Ecto neural progenitor cell (in vitro differentiated cells): Measurements from ENCODE around the gene LRIG1.

Experiments used
- DNase-seq: peaks from one replicate; pipeline ENCODE4 v3.0.0-alpha.2; 2018; ENCODE audit warnings: low spot score

LRIG1 gene

DNA sequence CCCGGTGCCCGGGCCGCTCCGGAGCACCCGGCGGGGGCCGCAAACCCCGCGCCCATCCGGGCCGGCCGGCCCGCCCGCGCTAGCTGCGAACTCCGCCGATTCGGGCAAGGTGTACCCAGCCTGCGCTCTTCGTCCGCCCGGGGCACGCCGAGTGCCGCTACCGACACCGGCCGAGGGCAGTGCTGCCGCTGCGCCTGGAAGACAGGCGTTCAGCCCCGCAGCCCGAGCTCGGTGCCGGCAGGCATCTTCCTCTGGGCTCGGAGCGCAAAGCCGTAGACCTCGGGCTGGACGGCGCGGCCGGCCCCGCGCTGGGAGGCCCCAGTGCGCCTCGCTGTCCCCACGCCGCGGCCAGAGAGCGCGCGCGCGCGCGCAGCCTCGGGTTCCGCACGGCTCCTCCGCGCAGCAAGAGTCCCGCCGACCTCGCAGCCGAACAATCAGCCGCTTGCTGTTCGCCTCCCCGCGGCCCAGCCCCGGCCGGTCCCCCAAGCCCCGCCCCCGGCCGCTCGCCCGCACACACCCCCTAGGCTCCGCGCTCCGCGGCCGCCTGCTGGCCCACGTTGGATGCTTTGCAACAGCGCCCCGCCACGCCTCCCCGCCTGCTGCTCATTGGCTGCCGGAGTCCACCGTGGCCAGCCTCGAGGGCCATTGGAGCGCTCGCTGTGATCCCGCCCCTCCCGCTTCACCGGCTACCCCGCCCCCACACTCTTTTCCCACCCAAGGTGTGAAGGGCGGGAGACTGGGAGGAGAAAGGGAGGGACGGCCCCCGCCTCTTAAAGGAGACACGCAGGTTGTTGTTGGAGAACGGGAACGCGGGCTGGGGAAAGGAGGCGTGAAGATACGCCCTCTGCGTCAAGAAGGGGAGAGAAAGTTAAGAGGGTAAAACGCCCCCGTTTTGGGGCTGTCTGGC lies at the start of gene LRIG1:
Gene LRIG1 (minus strand): TSS at position 447 of the 907 bp plus-strand sequence. CDS start 615 bp downstream, outside the sequence.
- peak; percentile 100 for DNase-seq

DNA sequence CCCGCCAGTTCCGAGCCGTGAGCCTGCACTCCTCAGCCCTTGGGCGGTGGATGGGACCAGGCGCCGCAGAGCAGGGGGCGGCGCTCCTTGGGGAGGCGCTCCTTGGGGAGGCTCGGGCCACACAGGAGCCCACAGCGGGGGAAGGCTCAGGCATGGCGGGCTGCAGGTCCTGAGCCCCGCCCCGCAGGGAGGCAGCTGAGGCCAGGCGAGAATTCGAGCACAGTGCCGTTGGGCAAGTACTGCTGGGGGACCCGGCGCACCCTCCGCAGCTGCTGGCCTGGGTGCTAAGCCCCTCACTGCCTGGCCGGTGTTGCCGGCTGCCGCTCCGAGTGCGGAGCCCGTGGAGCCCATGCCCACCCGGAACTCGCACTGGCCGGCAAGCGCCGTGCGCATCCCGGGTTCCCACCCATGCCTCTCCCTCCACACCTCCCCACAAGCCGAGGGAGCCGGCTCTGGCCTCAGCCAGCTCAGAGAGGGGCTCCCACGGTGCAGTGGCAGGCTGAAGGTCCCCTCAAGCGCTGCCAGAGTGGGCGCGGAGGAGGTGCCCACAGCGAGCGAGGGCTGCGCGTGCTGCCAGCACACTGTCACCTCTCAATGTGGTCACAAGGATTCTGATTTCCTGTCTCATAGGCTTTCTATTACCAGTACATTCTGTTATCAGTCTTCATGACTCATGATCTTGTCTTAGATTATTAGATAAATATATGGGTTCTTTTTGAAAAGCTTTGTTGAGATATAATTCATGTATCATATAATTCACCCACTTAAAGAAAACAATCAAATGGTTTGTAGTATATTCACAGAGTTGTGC lies 44.0 kb upstream of the LRIG1 start:
- no peak for DNase-seq

DNA sequence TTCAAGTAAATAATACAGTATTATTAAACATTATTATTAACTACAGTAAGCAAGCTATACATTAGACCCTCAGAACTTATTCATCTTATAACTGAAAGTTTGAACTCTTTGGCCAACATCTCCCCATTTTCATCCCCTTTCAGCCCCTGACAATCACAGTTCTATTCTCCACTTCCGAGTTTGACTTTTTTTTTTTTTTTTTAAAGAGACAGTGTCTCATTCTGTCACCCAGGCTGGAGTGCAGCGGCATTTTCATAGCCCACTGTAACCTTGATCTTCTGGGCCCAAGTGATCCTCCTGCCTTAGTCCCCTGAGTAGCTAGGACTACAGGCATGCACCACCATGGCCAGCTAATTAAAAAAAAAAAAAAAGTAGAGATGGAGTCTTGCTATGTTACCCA lies 41.3 kb upstream of the LRIG1 start:
- DNase-seq: no peak

- no peak for DNase-seq
These were observed 38.7 kb upstream of the LRIG1 start for GRCh38 chr3:66539466-66539989.

GRCh38 chr3:66538390-66538789 lies 37.6 kb upstream of the LRIG1 start:
- no peak for DNase-seq

DNA sequence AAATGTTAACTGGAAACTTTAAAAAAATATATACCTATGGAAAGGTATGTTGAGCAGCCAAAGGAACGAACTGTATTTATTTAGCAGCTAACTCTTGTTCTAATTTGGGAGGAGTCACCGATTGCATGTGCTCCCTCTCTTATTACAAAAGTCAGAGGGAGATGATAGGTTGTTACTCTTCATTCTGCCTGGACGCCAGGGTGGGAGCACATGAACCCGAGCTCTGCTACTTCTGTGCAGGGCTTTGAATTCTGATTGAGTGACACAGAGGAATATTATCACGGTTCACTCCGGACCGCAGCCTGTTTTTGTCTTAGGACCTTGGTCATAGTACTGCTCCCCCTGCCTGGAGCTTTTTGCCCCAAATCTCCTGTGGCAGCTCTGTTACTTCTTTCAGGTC lies 36.9 kb upstream of the LRIG1 start:
- no peak for DNase-seq

DNA sequence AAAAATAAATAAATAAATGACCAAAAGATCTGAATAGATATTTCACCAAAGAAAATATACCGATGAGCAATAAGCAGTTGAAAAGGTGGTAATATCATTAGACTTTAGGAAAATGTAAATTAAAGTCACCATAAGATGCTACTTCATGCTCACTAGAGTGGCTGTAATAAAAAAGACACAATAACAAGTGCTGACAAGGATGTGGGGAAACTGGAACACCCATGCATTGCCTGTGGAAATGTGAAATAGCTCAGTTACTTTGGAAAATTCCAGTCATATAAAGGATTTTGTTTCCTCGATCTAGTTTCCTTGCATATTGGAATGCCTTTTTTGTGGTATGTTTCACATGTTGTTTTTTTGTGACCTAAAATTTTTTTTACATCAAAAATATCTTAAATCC lies 36.0 kb upstream of the LRIG1 start:
- no peak for DNase-seq

DNA sequence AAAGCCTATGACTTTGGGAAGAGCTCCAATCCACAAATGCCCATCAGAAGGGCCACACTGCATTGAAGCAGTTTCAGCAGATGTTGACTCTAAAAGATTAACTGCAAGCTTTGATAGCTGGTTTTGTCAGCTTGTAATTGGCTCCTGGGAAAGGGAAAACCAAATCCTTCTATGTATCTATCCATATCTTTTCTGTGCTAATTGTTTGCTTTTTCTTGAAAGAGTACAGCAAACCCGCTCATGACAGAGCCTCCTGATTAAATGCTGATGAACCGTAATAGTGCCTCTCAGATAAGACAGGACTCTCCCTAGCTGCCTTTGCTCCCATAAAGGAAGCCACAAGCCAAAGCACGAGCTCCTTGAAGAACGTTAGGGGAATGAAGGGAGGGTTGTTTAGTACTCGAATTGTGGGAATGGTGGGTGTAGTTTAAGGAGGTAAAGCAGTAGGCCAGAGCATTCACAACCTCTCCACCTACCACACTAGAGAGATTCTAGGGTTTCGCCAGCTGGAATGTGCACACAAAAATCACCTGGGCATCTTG lies 33.6 kb upstream of the LRIG1 start:
- DNase-seq: peak; percentile 17

DNA sequence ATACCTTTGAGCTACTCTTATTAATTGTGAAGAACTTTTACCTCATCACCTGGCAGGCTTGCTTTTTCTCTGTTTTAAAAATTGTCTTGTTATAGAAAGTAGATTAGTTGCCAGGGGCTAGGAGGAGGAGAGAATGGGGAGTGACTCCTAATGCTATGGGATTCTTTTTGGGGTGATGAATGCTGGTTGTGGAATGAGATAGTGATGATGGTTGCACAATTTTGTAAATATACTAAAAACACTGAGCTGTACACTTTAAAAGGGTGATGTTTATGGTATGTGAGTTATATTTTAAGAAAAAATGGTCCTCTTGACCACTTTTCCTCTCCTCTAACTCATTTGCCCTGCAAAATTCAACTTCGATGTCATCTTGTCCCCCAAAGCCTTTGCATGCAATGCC lies 31.8 kb upstream of the LRIG1 start:
- DNase-seq: no peak

DNA sequence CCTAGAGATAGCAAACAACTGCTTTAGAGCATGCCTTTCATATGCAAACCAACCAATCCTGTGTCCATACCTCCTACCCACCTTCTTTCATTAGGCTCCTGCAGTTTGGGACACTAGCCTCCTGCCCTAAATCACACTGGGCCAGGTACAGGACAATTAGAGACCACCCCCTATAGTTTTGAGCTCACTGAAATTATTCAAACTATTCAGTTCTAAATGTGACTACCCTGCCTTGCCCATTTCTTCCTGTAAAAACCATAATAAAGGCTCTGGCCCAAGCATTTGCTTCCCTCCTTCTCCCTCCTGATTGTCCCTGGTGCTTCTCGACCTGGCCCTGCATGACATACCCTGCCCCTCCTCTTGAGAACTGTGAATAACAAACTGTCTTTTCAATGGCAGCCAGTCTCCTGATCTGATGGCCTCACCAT lies 31.4 kb upstream of the LRIG1 start:
- DNase-seq: no peak

- DNase-seq: no peak
These were observed 30.4 kb upstream of the LRIG1 start for GRCh38 chr3:66531256-66531655.

GRCh38 chr3:66527246-66527645 lies 26.4 kb upstream of the LRIG1 start:
- DNase-seq: no peak

- no peak for DNase-seq
These were observed 24.9 kb upstream of the LRIG1 start for GRCh38 chr3:66525771-66526170.

DNA sequence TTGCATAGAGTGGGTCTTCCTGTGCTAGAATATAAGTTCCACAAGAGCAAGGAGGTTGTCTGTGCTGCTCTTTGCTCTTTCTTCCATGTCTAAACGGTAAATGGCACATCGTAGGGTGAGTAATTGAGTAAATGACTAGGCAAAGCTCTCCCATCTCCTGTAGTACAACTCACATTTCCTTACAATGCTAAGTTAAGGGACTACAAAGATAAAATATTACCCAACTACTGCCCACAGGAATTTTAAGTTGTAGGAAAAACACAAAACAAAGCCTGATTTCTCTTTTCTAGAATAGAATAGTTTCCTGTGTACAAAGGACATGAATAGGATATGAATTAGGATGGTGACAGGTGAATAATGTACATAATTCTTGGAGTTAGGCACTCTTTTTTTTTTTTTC lies 19.9 kb upstream of the LRIG1 start:
- DNase-seq: no peak

- no peak for DNase-seq
These were observed 17.8 kb upstream of the LRIG1 start for GRCh38 chr3:66518644-66519043.

- no peak for DNase-seq
These were observed 17.3 kb upstream of the LRIG1 start for GRCh38 chr3:66518126-66518525.

GRCh38 chr3:66517241-66517640 lies 16.4 kb upstream of the LRIG1 start:
- no peak for DNase-seq

DNA sequence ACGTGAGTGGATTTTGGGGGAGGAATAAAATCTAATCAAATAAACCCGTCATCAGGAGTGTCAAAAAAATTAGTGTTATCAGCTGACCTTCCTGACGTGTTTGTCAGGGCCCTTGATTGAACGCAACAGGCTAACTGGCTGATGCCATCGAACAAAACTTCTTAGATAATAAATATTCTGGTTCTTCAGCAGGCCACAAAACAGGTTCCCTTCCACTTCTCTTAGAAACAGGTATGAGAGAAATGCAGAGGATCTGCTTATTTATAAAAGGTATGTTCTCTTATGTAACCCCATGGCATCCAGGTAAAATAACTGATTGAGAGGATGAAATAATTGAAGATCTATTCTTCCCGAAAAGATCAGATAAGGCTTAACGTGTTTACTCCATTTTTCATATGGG lies 7.6 kb upstream of the LRIG1 start:
- no peak for DNase-seq

DNA sequence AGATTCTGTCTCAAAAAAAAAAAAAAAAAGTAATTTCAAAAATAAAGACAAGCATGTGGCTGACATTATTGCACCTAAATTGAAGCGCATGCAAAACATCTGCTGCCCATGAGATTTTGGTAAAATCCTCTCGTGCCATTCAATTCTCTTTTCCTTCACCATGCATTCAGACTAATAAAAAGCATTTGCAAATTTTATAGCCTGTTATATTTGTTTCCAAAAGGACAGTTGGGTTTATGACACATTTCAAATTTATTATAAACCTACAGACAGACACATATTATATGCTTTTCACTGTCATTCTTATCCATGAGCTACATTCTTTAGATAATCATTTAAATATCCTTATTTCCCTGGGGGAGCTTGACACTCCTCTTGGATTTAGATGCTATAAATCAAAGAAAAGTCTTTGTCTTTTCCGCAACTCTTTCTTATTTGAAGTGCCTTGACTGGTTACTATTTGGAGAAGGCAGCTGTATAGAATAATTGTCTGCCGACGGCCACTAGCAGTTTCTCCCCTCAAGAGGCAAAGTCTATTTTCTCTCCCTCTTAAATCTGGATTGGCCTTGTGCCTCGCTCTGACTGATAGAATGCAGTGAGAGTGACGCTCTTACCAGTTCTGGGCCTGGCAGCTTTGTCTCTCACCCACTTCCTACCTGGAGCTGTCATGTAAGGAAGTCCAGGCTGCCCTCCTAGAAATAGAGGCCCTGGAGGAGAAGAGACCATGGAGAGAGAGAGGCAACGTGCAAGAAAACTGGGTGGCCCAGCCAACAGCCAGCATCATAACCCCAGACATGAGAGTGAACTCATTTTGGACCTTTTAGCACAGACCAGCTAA lies 6.8 kb upstream of the LRIG1 start:
- DNase-seq: no peak

GRCh38 chr3:66506154-66506553 lies 5.3 kb upstream of the LRIG1 start:
- no peak for DNase-seq

DNA sequence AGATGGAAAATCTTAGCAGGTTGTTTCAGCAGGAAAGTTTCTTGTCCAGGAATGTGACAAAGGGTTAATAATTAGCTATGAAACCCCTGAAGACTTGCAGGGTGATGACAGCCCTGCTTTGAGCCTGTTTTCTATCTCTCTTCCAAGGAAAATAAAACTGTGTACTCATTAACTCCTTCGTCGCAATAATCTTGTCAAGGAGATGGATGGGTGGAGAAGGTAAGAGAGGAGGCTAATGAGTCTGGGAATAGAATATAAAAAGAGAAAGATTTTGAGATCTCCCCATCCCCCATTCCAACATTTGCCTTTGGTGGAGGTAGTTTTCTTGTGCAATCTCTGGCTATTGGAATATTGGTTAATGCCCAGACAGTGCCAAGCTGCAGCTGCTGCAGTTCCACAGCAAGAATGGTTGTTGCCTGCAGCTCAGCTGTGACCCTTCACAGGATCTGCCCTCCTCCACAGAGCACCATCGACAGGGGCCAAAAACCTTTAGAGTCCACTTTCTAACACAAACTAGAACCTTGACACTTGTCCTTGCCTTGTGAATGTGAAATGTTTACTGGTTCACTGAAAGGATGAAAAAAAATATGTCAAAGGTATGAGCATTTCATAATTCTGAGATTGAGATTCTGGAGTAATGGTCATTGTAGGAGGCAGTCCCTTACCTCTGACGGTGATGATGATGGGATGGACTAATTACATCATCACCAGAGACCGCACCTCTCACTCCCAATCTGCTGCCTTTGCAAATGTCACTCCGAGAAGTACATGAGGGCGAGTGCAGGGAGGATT lies 4.2 kb upstream of the LRIG1 start:
- no peak for DNase-seq
